IPS-NIHi7 (cell line): ENCODE measurements around the gene GAK.

Experiments
- DNase-seq: peaks from one replicate; pipeline ENCODE4 v3.0.0; 2012; ENCODE audit warnings: mixed read lengths; ENCODE audit errors: extremely low spot score

The GAK gene

DNA sequence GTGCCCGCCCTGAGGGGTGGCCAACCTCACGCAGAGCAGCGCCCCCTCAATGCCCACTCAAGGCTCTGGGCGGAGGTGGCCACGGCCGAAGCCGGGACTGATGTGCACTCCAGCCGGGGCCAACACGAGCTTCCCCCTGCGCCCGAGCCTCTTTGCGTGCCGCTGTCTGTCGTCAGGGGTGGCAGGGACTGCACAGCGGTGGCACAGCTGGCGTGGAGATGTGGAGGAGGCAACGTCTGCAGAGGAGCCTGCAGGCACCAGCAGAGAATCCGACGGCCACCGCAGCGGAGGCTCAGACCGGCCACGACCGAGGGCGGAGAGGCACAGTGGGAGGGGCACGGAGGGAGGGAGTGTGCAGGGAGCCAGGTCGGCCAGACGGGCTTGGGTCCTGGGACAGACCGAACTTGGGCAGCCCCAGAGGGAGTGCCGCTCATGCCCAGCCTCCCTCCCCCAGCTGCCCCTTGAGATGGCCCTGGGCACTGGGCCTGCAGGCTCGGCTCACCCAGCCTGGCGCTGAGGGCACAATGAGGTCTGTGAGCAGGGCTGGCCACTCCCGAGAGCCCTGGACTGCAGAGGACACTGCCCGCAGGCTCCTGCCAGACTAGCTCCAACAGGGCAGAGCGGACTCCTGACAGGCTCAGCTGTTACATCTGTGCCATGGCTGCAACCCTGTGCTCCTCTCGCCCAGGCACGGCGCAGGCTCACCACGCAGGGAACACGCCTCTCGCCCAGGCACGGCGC is 59.7 kb downstream of the GAK start:
- no peak for DNase-seq

DNA sequence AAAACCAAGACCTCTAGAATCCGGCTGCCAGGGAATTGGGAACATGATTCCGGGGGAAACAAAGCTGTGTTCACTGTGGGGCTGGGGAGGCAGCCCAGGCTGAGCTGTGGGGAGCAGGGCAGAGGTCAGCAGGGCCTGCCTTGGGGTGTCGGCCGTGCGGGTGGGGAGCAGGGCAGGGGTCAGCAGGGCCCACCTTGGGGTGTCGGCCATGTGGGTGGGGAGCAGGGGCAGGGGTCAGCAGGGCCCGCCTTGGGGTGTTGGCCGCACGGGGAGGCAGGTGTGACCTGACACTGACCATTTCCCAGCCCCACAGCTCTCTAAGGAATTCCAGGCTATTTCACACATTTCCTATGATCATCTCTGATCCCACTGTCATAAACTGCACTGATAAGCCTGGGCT is 60.6 kb downstream of the GAK start:
- no peak for DNase-seq

- no peak for DNase-seq
These were observed 61.2 kb downstream of the GAK start for GRCh38 chr4:870951-871350.

DNA sequence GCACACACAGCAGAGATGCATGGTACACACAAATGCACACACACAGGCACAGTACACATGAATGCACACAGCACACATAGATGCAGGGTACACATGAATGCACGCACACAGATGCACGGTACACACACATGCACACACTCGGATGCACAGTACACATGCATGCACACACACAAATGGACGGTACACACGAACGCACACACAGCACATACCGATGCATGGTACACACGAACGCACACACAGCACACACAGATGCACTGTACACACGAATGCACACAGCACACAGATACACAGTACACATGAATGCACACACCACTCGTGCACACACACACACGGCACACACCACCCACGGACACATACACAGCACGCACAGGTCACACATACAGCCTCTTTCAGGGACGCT is 62.3 kb downstream of the GAK start:
- DNase-seq = no peak

- no peak for DNase-seq
These were observed 63.7 kb downstream of the GAK start for GRCh38 chr4:868421-868820.

DNA sequence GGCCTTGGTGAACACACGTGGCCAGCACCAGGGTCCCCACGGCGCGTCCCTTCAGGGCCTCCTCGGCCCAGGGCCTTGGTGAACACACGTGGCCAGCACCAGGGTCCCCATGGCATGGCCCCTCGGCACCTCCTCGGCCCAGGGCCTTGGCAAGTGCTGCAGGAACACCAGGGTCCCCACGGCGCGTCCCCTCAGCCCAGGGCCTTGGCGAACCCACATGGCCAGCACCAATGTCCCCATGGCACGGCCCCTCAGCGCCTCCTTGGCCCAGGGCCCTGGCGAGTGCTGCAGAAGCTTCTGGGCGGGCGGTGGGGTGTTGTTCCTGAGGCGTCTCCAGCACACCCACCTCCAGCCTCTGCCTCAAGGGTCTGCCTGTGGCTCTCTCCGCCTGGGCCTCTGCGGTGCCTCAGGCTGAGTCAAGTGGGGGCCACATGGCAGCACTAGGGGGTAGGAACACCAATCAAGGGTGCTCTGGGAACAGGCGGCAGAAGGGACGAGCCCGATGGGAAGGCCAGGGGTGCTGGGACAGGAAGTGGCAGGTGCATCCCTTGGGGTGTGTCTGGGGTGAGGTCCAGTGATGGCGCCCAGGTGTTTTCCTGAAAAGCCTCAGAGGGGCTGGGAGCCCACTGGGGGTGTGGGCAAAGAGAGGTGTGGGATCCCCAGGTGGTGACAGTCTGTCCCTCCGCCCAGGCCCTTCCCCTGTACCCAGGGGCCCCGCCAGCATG is 64.4 kb downstream of the GAK start:
- no peak for DNase-seq

DNA sequence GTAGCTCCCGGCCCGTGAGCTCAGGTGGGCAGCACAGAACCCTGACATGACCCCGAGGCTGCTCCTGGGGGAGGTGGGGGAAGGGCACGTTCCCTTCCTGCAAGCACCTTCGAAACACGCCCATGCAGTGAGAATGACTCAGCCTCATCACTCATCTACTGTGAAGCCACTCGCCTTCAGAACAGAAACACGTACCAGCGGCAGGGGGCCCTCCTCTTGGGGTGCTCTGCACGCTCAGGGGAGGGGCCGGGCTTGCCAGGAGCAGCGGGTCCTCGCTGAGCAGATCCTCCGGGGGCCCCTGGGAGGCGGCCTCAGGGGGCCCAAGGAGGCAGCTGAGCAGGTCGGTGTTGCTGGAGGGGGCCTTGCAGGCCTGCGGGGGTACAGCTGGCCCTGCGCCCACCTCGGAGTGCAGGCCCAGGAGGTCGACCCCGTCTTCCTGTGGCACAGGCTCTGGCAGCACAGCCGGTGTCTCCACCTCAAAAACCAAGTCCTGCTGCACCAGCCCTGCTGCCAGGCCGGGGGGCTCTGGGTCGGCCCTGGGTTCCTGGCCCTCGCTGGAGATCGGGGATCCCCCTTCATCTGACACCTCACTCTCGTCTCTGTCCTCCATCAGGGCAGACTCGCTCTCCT is 65.2 kb downstream of the GAK start:
- DNase-seq = no peak

GRCh38 chr4:866068-866760 is 65.9 kb downstream of the GAK start:
- DNase-seq = no peak

GRCh38 chr4:865572-865971 is 66.5 kb downstream of the GAK start:
- no peak for DNase-seq

DNA sequence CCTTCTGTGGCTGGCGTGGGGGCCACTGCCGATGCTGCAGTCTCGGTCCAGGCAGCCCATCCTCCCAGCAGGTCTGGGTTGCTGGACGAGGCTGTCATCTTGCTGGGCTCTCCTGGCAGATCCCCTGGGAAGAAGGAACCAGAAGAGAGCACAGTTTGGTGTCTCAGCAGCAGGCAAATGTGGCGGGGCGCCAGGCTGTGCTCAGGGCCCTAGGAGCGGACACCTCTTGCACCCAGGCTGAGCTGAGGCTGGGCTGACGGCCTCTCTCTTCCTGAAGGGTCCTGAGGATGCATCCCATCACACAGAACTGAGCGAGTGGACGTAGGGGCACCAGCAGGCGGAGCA is 67.0 kb downstream of the GAK start:
- DNase-seq = no peak

DNA sequence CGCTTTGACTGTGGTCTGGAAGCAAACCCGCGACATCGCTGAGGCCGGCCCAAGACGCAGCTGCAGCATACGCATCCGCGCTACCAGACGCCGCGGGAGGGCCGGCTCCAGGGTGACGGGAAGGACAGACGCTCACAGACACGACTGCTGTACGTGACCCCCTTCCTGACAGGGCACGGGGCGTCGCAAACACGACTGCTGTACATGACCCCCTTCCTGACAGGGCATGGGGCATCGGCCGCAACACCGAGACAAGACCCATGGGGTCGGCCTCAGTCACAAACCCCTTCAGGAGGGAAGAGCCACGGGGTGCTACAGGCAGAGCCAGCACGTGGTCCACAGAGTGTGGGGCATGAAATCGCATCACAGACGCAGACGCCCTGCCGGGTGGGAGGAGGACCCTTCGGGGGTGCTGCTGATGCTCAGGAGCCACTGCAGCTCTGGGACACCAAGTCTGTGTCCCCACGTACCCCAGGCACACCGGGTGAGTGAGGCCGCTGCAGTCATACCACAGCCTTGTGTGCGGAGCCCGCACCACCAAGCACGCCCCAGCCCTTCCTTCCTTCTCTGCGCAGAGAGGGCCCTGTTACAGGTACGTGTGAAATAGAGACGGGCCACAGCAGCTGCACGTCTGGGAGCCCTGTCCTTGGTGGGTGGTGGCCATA is 67.5 kb downstream of the GAK start:
- DNase-seq = no peak

GRCh38 chr4:860561-860960 is 71.6 kb downstream of the GAK start:
- DNase-seq = no peak

DNA sequence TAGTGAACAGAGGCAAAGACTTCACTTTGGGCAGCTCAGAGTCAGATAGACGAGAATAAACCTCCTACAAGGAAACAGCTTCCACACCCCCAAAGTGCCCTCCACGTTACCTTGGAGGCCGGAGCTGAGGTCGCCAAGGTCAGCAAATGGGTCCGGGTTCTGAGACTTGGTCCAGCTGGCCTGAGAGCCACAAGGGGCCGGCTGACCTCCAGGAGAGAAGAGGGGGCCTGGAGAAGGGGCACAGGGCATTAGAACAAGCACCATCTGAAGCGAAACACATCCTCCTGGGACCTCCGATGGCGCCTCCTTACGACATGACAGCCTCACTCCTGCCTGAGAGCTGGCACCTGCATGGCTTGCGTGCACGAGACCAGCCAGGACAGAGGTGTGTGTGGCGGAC is 72.6 kb downstream of the GAK start:
- no peak for DNase-seq

GRCh38 chr4:858831-859451 is 73.2 kb downstream of the GAK start:
- no peak for DNase-seq

DNA sequence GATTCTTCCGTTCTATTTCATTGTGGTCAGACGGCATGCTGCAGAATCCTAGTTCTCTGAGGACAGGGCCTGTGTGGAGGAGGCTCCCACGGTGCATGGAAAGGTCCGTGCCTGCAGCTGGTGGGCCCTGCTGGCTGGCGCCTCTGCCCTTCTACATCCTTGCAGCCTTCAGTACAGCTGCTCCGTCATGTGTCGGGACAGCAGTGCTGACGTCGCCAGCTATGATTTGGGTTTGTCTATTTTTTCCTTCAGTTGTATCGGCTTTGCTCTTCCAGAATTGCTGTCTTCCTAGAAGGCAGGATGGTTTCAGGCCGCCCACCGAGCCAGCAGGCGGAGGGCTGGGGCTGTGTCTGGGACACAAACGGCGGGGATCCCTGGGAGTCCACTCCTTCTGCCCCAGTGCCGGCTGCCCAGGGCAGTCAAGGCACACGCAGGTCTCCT is 74.1 kb downstream of the GAK start:
- no peak for DNase-seq

DNA sequence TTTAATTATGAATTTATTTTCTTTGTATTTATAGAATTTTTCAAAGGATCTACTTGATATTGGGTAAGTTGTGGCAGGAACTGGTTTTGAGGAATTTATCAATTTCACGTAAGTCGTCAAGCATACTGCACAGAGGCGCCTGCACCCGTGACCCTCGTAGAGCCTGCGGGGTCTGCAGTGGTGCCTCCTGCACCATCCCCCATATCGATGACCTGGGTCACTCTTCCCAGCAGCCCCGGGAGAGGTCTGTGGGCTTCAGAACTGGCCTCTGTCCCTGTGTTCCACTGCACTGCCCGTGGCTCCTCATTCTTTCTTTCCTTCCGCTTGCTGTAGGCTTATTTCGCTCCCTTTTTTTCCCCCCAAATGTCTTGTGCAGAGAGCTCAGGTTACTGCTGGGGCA is 74.7 kb downstream of the GAK start:
- DNase-seq = no peak

DNA sequence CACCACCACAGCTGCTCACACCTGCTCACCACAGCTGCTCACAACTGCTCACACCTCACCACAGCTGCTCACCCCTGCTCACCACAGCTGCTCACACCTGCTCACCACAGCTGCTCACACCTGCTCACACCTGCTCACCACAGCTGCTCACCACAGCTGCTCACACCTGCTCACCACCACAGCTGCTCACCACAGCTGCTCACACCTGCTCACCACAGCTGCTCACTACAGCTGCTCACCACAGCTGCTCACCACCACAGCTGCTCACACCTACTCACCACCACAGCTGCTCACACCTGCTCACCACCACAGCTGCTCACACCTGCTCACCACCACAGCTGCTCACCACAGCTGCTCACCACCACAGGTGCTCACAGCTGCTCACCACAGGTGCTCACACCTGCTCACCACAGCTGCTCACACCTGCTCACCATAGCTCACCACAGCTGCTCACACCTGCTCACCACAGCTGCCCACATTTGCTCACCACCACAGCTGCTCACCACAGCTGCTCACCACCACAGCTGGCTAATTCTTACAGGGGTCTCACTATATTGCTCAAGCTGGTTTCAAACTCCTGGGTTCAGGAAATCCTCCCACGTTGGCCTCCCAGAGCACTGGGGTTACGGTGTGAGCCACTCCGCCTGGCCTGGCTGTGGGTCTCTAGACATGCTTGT is 75.8 kb downstream of the GAK start:
- no peak for DNase-seq

- no peak for DNase-seq
These were observed 76.3 kb downstream of the GAK start for GRCh38 chr4:855880-856224.

GRCh38 chr4:854356-854755 is 77.8 kb downstream of the GAK start:
- no peak for DNase-seq

GRCh38 chr4:853416-853781 is 78.7 kb downstream of the GAK start:
- DNase-seq = no peak
